WERI-Rb-1 (cell line): ENCODE data around the gene NR3C1.

Experiments used
- DNase-seq: peaks from one replicate; pipeline ENCODE4 v3.0.0-alpha.2; 2020
- H3K27ac ChIP-seq: fragments of 250-450 bp; sonication (Bioruptor Pico); 2 replicates; pipeline ENCODE4 v1.5.1; 2020; ENCODE audit warnings: mild to moderate bottlenecking, moderate library complexity
- H3K27me3 ChIP-seq: fragments of 250-450 bp; sonication (Bioruptor Pico); 2 replicates; pipeline ENCODE4 v1.5.1; 2021; ENCODE audit warnings: mild to moderate bottlenecking, low read depth, moderate library complexity; ENCODE audit not compliant: insufficient read depth, severe bottlenecking
- H3K36me3 ChIP-seq: fragments of 250-450 bp; sonication (Bioruptor Pico); 2 replicates; pipeline ENCODE4 v1.5.1; 2020; ENCODE audit warnings: mild to moderate bottlenecking, moderate library complexity
- H3K4me3 ChIP-seq: 2 replicates; pipeline ENCODE4 v1.5.1; 2011; ENCODE audit warnings: low read depth, mild to moderate bottlenecking, control low read depth, low read length
- H3K9me3 ChIP-seq: fragments of 250-450 bp; sonication (Bioruptor Pico); 2 replicates; pipeline ENCODE4 v1.5.1; 2021; ENCODE audit warnings: mild to moderate bottlenecking, moderate library complexity; ENCODE audit not compliant: severe bottlenecking
- CTCF ChIP-seq: IDR thresholded peaks from 2 replicates; pipeline ENCODE4 v1.5.1; 2011; ENCODE audit warnings: low read depth, mild to moderate bottlenecking, control low read depth, inconsistent platforms, low read length

NR3C1 gene

GRCh38 chr5:143418140-143418866, 14.8 kb upstream of the NR3C1 start:
- Histone ChIP-seq H3K27me3 (no peaks in the 10 kb centered on the region), H3K27ac (no peak overlapping the region), H3K36me3 (no peaks in the 10 kb centered on the region), H3K9me3 (no peaks in the 10 kb centered on the region), H3K4me3 (no peak overlapping the region)
- DNase-seq = no peak
- TF ChIP-seq CTCF = no peak

- DNase-seq = no peak
- Histone ChIP-seq H3K27ac (no peak overlapping the region), H3K4me3 (no peak overlapping the region), H3K36me3 (no peaks in the 10 kb centered on the region), H3K9me3 (no peaks in the 10 kb centered on the region), H3K27me3 (no peaks in the 10 kb centered on the region)
- TF ChIP-seq CTCF = no peak
Measured at GRCh38 chr5:143417503-143418139, 14.1 kb upstream of the NR3C1 start.

GRCh38 chr5:143416411-143416810, 12.9 kb upstream of the NR3C1 start:
- Histone ChIP-seq H3K9me3 (no peaks in the 10 kb centered on the region), H3K4me3 (no peak overlapping the region), H3K27me3 (no peaks in the 10 kb centered on the region), H3K36me3 (no peaks in the 10 kb centered on the region), H3K27ac (no peak overlapping the region)
- no peak for TF ChIP-seq CTCF
- no peak for DNase-seq

GRCh38 chr5:143413958-143414669, 10.6 kb upstream of the NR3C1 start:
- no peak for DNase-seq
- H3K4me3 ChIP-seq = no peak overlapping the region
- no peak overlapping the region for H3K27ac ChIP-seq
- TF ChIP-seq CTCF = no peak
- H3K36me3 ChIP-seq = no peaks in the 10 kb centered on the region
- H3K27me3 ChIP-seq = no peaks in the 10 kb centered on the region
- no peaks in the 10 kb centered on the region for H3K9me3 ChIP-seq

- Histone ChIP-seq H3K36me3 (no peaks in the 10 kb centered on the region), H3K27me3 (no peaks in the 10 kb centered on the region), H3K9me3 (no peaks in the 10 kb centered on the region), H3K4me3 (no peak overlapping the region), H3K27ac (no peak overlapping the region)
- TF ChIP-seq CTCF = no peak
- no peak for DNase-seq
Measured at GRCh38 chr5:143412661-143413342, 9.3 kb upstream of the NR3C1 start.
